Kidney epithelial cell (primary cell): ENCODE results near the gene FOXJ3. TPM values are rescaled to one million over a fixed set of nuclear protein-coding genes. Genes with fewer than 3 reads are reported as not detected.

Experiments
- DNase-seq: peaks from one replicate; pipeline ENCODE4 v3.0.0-alpha.2; 2010; ENCODE audit warnings: low read depth
- H3K27me3 ChIP-seq: 2 replicates; pipeline ENCODE4 v1.6.0; 2011; ENCODE audit warnings: low read length; ENCODE audit not compliant: control insufficient read depth, insufficient read depth
- H3K36me3 ChIP-seq: 2 replicates; pipeline ENCODE4 v1.5.1; 2011; ENCODE audit warnings: low read length; ENCODE audit not compliant: control insufficient read depth, insufficient read depth
- H3K4me3 ChIP-seq: 2 replicates; pipeline ENCODE4 v1.5.1; 2011; ENCODE audit warnings: low read depth, mild to moderate bottlenecking, control low read depth, low read length
- total RNA-seq: library from RNA; depleted of rRNA; stranded (reverse); fragments of >200 nt; gene quantifications from 2 replicates; pipeline ENCODE4 v1.2.3, GENCODE V29; 2015
- TF ChIP-seq, protein P1 (sequence below): IDR thresholded peaks from 2 replicates; pipeline ENCODE4 v1.5.1; 2011; ENCODE audit warnings: mild to moderate bottlenecking, moderate library complexity, low read length, control low read depth, inconsistent platforms; ENCODE audit not compliant: insufficient read depth, poor library complexity, severe bottlenecking

FOXJ3 gene
- total RNA-seq, 1 donor from 2014 or later, result 28.6 TPM

DNA sequence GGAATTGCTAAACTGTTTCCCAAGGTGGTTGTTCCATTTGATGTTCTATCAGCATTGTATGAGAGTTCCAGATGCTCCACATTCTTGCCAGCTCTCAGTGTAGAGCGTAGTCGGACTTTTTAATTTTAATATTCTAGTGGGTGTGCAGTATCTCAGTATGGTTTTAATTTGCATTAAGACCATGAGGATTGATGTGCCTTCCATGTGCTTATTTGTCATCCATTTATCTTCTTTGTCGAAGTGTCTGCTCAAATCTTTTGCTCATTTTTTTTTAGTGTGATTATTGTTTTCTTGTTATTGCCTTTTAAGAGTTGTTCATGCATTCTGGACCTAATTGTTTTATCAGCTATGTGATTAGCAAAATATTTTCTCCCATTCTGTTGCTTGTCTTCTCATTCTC lies 195.6 kb downstream of the FOXJ3 start:
- Histone ChIP-seq H3K27me3 (peaks cover 10% of the 10 kb centered on the region), H3K4me3 (no peak overlapping the region), H3K36me3 (no peaks in the 10 kb centered on the region)
- TF ChIP-seq, protein P1, sequence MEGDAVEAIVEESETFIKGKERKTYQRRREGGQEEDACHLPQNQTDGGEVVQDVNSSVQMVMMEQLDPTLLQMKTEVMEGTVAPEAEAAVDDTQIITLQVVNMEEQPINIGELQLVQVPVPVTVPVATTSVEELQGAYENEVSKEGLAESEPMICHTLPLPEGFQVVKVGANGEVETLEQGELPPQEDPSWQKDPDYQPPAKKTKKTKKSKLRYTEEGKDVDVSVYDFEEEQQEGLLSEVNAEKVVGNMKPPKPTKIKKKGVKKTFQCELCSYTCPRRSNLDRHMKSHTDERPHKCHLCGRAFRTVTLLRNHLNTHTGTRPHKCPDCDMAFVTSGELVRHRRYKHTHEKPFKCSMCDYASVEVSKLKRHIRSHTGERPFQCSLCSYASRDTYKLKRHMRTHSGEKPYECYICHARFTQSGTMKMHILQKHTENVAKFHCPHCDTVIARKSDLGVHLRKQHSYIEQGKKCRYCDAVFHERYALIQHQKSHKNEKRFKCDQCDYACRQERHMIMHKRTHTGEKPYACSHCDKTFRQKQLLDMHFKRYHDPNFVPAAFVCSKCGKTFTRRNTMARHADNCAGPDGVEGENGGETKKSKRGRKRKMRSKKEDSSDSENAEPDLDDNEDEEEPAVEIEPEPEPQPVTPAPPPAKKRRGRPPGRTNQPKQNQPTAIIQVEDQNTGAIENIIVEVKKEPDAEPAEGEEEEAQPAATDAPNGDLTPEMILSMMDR, result no peak
- DNase-seq, result no peak

DNA sequence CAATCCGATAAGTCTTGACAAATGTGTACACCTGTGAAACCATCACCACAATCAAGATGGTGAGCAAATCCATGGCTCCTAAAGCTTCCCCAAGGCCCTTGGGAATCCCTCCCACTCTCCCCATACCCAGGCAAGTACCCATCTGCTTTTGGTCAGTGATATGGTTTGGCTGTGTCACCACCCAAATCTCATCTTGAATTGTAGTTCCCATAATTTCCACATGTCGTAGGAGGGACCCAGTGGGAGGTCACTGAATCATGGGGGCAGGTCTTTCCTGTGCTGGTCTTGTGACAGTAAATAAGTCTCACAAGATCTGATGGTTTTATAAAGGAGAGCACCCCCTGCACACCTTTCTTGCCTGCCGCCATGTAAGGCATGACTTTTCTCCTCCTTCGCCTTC lies 196.4 kb downstream of the FOXJ3 start:
- no peak for DNase-seq
- TF ChIP-seq, protein P1, result no peak
- Histone ChIP-seq H3K27me3 (peaks cover 3% of the 10 kb centered on the region), H3K36me3 (no peaks in the 10 kb centered on the region), H3K4me3 (no peak overlapping the region)

DNA sequence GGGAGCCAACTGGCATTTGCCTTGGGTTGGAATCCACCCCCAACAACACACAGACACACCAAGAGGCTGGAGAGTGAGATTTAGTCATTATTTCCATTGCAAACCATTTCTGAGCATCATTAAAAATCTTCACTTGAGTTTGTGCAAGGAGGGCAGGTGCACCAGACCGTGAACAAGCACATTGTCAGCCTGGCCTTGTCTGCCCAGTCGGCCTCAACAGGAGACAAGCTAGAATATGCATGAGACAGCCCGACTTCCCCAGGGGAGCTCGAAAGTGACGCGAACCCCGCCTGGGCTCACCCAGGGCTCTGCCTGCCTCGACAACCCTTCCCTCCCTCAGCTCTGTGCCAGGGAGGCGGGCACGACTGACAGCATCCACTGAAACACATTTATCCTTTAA lies 197.3 kb downstream of the FOXJ3 start:
- TF ChIP-seq, protein P1, result no peak
- no peak overlapping the region for H3K4me3 ChIP-seq
- no peaks in the 10 kb centered on the region for H3K36me3 ChIP-seq
- H3K27me3 ChIP-seq, result peaks cover 3% of the 10 kb centered on the region
- DNase-seq, result peak; percentile 28

DNA sequence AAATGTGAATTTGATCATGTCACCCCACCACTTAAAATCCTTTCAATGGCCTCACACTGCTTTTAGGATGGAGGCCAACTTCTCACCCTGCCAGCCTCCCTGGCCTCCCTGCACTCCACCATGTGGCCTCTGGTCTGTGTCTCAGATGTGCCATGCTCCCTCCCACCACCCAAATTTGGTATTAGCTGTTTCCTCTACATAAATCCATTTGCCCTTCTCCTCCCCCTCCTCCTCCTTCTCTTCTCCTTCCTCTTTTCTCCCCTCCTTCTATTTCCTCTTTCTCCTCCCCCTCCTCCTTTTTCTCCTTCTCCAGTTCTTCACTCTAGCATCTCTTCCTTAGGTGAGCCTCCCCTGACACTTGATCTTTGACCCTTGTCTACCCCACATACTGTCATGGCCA lies 198.6 kb downstream of the FOXJ3 start:
- Histone ChIP-seq H3K4me3 (no peak overlapping the region), H3K27me3 (peaks cover 3% of the 10 kb centered on the region), H3K36me3 (no peaks in the 10 kb centered on the region)
- TF ChIP-seq, protein P1, result no peak
- DNase-seq, result no peak

DNA sequence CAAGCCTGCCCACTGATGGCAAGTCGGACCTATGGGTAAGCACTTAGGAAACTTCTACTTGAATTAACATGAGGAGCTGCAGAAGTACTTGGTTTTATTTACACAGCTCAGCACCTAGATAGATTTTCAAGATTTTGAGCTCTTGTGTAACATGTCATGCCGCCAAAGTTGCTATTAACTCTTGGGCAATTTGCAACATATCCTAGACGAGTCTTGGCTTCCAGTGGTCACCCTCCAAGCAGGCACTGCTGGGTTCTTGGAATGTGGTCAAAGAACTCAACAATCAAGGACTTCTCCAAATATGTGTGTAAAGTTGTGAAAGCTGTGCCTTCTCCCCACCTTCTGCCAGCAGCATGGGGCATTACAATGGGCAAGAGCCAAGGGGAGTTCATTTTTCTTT lies 199.6 kb downstream of the FOXJ3 start:
- Histone ChIP-seq H3K27me3 (peaks cover 3% of the 10 kb centered on the region), H3K4me3 (no peak overlapping the region), H3K36me3 (no peaks in the 10 kb centered on the region)
- TF ChIP-seq, protein P1, result no peak
- no peak for DNase-seq

DNA sequence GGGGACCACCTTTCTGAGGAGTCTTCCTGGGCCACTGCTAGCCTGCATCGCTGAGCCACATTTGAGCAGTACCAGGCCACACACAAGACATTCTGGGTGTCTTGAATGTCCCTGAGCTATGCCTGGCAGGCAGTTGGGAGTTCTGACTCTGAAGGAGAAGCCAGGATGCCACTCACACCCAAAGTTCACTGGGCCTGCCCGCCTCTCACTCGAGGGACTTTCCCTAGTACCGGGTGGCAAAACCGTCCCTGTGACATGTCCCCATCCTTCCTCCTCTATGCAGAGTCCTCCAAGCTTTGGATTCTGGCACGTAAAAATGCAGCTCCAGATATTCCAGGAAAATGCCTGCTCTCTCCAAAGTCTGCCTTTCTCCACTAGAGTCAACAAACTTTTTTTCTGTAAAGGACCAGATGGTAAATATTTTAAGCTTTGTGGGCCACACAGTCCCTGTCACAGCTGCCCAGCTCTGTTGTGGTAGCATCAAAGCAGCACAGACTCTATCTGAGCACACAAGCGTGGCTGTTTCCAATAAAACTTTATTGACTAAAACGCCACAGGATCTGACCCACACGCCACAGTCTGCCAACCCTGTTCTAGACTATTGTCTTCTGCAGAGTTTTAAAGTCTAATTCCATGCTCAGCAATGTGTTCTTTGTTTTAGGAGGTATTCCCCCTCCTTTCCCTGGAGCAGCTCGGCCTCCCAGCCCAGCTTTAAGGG lies 201.1 kb downstream of the FOXJ3 start:
- Histone ChIP-seq H3K27me3 (peaks cover 3% of the 10 kb centered on the region), H3K4me3 (no peak overlapping the region), H3K36me3 (no peaks in the 10 kb centered on the region)
- TF ChIP-seq, protein P1, result no peak
- no peak for DNase-seq
